Omental fat pad (tissue), 4 donors: ENCODE data around the gene FMN2. TPM values are rescaled to one million over a fixed set of nuclear protein-coding genes. Genes with fewer than 3 reads are reported as not detected.

Experiments used
- ATAC-seq: fragments of 150-250 bp; one replicate; pipeline ENCODE4 v1.9.1; 2016; ENCODE audit warnings: mild to moderate bottlenecking, moderate library complexity; ENCODE audit not compliant: low FRiP score
- DNase-seq: peaks from one replicate; pipeline ENCODE4 v3.0.0-alpha.2; 2019; ENCODE audit warnings: low spot score
- total RNA-seq, 4 donors: library from RNA; depleted of rRNA; stranded (reverse); fragments of >200 nt; gene quantifications; one replicate each; pipeline ENCODE4 v1.1.0, GENCODE V29; 2016
- TF ChIP-seq, protein P1 (sequence below), 3 donors: fragments of 450-650 bp; IDR thresholded peaks; one replicate each; pipeline ENCODE4 v1.5.1; 2016 to 2017; ENCODE audit warnings: antibody characterized with exemption in 3 of 3, mild to moderate bottlenecking in 3 of 3, moderate library complexity in 2 of 3

The FMN2 gene
- total RNA-seq, 4 donors from 2014 or later, result 1.2 to 4.3 (median 2.8) TPM

GRCh38 chr1:240486611-240487010 is 394.9 kb downstream of the FMN2 start:
- DNase-seq (no peak), ATAC-seq (no peak)
- TF ChIP-seq, protein P1, sequence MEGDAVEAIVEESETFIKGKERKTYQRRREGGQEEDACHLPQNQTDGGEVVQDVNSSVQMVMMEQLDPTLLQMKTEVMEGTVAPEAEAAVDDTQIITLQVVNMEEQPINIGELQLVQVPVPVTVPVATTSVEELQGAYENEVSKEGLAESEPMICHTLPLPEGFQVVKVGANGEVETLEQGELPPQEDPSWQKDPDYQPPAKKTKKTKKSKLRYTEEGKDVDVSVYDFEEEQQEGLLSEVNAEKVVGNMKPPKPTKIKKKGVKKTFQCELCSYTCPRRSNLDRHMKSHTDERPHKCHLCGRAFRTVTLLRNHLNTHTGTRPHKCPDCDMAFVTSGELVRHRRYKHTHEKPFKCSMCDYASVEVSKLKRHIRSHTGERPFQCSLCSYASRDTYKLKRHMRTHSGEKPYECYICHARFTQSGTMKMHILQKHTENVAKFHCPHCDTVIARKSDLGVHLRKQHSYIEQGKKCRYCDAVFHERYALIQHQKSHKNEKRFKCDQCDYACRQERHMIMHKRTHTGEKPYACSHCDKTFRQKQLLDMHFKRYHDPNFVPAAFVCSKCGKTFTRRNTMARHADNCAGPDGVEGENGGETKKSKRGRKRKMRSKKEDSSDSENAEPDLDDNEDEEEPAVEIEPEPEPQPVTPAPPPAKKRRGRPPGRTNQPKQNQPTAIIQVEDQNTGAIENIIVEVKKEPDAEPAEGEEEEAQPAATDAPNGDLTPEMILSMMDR (IDR thresholded peaks at IDR 0.05), result no peak

DNA sequence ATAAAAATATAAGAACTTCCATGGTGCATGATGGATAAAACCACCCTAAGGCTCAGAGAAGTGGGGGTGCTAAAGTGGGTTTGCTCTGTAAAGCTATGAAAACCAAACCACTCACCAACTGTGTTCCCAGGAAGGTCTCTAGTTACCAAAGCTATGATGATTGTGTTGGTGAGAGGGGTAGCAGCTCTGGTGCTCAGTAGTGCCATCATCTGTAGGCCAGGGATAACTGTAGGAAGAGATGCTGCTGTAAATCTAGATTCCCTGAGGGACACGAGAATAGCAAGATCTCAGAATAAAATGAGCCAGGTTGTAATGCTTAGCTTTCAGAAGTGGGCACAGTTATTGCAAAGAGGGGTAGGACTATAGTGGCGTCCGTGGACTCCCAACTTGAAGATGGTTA is 395.8 kb downstream of the FMN2 start:
- DNase-seq (no peak), ATAC-seq (no peak)
- TF ChIP-seq, protein P1 (IDR thresholded peaks at IDR 0.05), result no peak

- ATAC-seq, result no peak
- TF ChIP-seq, protein P1 (IDR thresholded peaks at IDR 0.05), result no peak
- no peak for DNase-seq
Measured at GRCh38 chr1:240491156-240491555, 399.5 kb downstream of the FMN2 start.

DNA sequence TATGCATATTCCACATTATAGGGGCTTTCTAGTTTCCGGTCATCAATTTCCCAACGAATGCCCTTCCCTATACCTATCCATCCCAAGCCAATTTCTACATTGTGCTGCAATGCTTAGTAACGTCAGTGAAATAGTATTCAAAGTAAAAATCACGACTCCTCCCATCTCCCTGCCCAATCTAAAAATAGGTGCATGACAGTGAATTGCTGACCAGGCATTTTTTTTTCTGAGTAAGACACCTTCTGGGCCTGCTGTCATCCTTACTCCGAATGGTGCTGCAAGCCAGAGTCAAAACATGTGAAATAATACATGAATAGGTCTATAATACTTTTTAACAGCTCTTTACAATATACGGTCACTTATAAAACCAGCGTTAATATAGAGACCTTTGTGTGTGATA is 400.1 kb downstream of the FMN2 start:
- no peak for ATAC-seq
- no peak for DNase-seq
- TF ChIP-seq, protein P1 (IDR thresholded peaks at IDR 0.05), result no peak

DNA sequence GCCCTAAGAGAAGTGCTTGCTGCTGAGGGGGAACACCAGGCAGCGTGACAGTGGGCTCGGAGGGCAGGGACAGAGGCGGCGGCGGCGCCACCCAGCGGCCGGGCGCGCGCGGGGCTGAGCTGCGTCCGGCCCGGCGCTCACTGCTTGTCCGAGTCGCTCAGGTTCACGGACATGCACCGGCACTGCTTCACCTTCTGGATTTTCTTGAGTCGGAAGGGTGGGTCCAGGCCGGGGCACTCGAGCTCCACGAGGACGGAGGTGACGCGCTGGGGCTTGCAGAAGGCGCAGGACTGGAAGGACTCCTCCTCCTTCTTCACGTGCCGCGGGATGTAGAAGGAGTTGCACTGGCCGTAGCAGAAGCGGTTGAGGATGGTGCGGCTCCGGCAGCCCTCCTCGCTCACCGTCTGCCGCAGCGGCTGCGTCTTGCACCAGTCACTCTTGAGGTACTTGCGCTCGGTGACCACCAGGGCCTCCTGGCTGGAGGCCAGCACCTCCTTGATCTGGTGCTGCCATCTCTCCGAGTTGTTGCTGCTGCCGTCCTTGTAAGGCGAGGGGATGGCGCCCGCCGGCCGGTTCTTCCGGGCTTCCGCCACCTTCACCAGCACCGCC is 401.3 kb downstream of the FMN2 start:
- no peak for DNase-seq
- TF ChIP-seq, protein P1 (IDR thresholded peaks at IDR 0.05), result no peak
- ATAC-seq, result no peak

GRCh38 chr1:240495601-240496000 is 403.9 kb downstream of the FMN2 start:
- DNase-seq (no peak), ATAC-seq (no peak)
- TF ChIP-seq, protein P1 (IDR thresholded peaks at IDR 0.05), result no peak

- TF ChIP-seq, protein P1 (IDR thresholded peaks at IDR 0.05), result no peak
- DNase-seq (no peak), ATAC-seq (no peak)
Measured at GRCh38 chr1:240496356-240496755, 404.7 kb downstream of the FMN2 start.
